Left ventricle myocardium inferior (tissue), 1 donor: ENCODE results near the gene MAGEA2. TPM values are rescaled to one million over a fixed set of nuclear protein-coding genes. Genes with fewer than 3 reads are reported as not detected.
"Not testable (repeated sequence)": the region's sequence is repeated elsewhere in the genome, so short reads cannot be mapped to it uniquely, and the experiment has no call there.

Experiments used
- DNase-seq: peaks from one replicate; pipeline ENCODE4 v3.0.0-alpha.2; 2020
- H3K27ac ChIP-seq: fragments of 200-600 bp; replicated peaks from 2 replicates; pipeline ENCODE4 v1.8.0; 2021
- H3K27me3 ChIP-seq: fragments of 200-600 bp; 2 replicates; pipeline ENCODE4 v1.8.0; 2021; ENCODE audit warnings: low read depth
- H3K36me3 ChIP-seq: fragments of 200-600 bp; 2 replicates; pipeline ENCODE4 v1.8.0; 2021
- H3K4me1 ChIP-seq: fragments of 200-600 bp; 2 replicates; pipeline ENCODE4 v1.8.0; 2021
- H3K4me3 ChIP-seq: fragments of 200-600 bp; 2 replicates; pipeline ENCODE4 v1.8.0; 2021; ENCODE audit warnings: mild to moderate bottlenecking, moderate library complexity
- H3K9me3 ChIP-seq: fragments of 200-600 bp; replicated peaks from 2 replicates; pipeline ENCODE4 v1.8.0; 2021
- intact Hi-C: fragments of 100-400 bp; cut with micrococcal nuclease; formaldehyde crosslinking; loops from one replicate; pipeline ENCODE4 v1.11.0; 2022
- total RNA-seq: library from RNA; stranded (reverse); fragmentation: NEBNext Ultra II Directional; extraction: Animal tissue kit (Norgen Biotek cat#: 25700); gene quantifications from one replicate; pipeline ENCODE4 v1.2.1, GENCODE V29; 2021
- TF ChIP-seq, protein P1 (sequence below): fragments of 200-600 bp; IDR thresholded peaks from 2 replicates; pipeline ENCODE4 v1.8.0; 2021; ENCODE audit warnings: antibody characterized with exemption, mild to moderate bottlenecking, borderline replicate concordance
- donor health status: DM: no; HTN: yes; CAD: no; lungs with severe emphysema.

Gene MAGEA2
- total RNA-seq, 1 donor from 2014 or later = not detected

GRCh38 chrX:152738560-152738959 lies 15.1 kb downstream of the MAGEA2 start:
- H3K27me3 ChIP-seq = no peaks in the 10 kb centered on the region
- H3K27ac ChIP-seq = no peak overlapping the region
- no peaks in the 10 kb centered on the region for H3K4me1 ChIP-seq
- no peaks in the 10 kb centered on the region for H3K9me3 ChIP-seq
- H3K4me3 ChIP-seq = no peak overlapping the region
- TF ChIP-seq, protein P1, sequence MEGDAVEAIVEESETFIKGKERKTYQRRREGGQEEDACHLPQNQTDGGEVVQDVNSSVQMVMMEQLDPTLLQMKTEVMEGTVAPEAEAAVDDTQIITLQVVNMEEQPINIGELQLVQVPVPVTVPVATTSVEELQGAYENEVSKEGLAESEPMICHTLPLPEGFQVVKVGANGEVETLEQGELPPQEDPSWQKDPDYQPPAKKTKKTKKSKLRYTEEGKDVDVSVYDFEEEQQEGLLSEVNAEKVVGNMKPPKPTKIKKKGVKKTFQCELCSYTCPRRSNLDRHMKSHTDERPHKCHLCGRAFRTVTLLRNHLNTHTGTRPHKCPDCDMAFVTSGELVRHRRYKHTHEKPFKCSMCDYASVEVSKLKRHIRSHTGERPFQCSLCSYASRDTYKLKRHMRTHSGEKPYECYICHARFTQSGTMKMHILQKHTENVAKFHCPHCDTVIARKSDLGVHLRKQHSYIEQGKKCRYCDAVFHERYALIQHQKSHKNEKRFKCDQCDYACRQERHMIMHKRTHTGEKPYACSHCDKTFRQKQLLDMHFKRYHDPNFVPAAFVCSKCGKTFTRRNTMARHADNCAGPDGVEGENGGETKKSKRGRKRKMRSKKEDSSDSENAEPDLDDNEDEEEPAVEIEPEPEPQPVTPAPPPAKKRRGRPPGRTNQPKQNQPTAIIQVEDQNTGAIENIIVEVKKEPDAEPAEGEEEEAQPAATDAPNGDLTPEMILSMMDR = no peak
- no peak for DNase-seq
- no peaks in the 10 kb centered on the region for H3K36me3 ChIP-seq
- intact Hi-C loops = no loop called here

- H3K4me3 ChIP-seq, DNase-seq, H3K27me3 ChIP-seq, H3K4me1 ChIP-seq, H3K9me3 ChIP-seq, H3K27ac ChIP-seq, H3K36me3 ChIP-seq, intact Hi-C loops: not testable (repeated sequence)
Observed at GRCh38 chrX:152736528-152736927, 17.1 kb downstream of the MAGEA2 start.

DNA sequence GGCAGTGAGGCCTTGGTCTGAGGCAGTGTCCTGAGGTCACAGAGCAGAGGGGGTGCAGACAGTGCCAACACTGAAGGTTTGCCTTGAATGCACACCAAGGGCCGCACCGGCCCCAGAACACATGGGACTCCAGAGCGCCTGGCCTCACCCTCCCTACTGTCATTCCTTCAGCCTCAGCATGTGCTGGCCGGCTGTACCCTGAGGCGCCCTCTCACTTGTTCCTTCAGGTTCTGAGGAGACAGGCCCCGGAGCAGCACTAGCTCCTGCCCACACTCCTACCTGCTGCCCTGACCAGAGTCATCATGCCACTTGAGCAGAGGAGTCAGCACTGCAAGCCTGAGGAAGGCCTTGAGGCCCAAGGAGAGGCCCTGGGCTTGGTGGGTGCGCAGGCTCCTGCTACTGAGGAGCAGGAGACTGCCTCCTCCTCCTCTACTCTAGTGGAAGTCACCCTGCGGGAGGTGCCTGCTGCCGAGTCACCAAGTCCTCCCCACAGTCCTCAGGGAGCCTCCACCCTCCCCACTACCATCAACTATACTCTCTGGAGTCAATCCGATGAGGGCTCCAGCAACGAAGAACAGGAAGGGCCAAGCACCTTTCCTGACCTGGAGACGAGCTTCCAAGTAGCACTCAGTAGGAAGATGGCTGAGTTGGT lies 17.7 kb downstream of the MAGEA2 start:
- TF ChIP-seq, protein P1 = no peak
- H3K27me3 ChIP-seq = no peaks in the 10 kb centered on the region
- H3K9me3 ChIP-seq = no peaks in the 10 kb centered on the region
- H3K27ac ChIP-seq = no peak overlapping the region
- no peak overlapping the region for H3K4me3 ChIP-seq
- no peaks in the 10 kb centered on the region for H3K36me3 ChIP-seq
- DNase-seq = no peak
- no peaks in the 10 kb centered on the region for H3K4me1 ChIP-seq
- intact Hi-C loops = no loop called here

DNA sequence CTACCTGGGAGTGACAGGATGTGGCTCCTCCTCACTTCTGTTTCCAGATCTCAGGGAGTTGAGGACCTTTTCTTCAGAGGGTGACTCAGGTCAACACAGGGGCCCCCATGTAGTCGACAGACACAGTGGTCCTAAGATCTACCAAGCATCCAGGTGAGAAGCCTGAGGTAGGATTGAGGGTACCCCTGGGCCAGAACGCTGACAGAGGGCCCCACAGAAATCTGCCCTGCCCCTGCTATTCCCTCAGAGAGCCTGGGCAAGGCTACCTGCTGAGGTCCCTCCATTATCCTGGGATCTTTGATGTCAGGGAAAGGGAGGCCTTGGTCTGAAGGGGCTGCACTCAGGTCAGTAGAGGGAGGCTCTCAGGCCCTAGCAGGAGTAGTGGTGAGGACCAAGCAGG lies 18.5 kb downstream of the MAGEA2 start:
- DNase-seq = no peak
- H3K27me3 ChIP-seq = no peaks in the 10 kb centered on the region
- no peaks in the 10 kb centered on the region for H3K9me3 ChIP-seq
- H3K4me1 ChIP-seq = no peaks in the 10 kb centered on the region
- TF ChIP-seq, protein P1 = no peak
- no peak overlapping the region for H3K4me3 ChIP-seq
- H3K36me3 ChIP-seq = no peaks in the 10 kb centered on the region
- H3K27ac ChIP-seq = no peak overlapping the region
- intact Hi-C loops = no loop called here

- H3K27ac ChIP-seq, H3K4me1 ChIP-seq, DNase-seq, H3K27me3 ChIP-seq, H3K4me3 ChIP-seq, H3K36me3 ChIP-seq, intact Hi-C loops, H3K9me3 ChIP-seq: not testable (repeated sequence)
Observed at GRCh38 chrX:152734143-152734858, 19.3 kb downstream of the MAGEA2 start.

DNA sequence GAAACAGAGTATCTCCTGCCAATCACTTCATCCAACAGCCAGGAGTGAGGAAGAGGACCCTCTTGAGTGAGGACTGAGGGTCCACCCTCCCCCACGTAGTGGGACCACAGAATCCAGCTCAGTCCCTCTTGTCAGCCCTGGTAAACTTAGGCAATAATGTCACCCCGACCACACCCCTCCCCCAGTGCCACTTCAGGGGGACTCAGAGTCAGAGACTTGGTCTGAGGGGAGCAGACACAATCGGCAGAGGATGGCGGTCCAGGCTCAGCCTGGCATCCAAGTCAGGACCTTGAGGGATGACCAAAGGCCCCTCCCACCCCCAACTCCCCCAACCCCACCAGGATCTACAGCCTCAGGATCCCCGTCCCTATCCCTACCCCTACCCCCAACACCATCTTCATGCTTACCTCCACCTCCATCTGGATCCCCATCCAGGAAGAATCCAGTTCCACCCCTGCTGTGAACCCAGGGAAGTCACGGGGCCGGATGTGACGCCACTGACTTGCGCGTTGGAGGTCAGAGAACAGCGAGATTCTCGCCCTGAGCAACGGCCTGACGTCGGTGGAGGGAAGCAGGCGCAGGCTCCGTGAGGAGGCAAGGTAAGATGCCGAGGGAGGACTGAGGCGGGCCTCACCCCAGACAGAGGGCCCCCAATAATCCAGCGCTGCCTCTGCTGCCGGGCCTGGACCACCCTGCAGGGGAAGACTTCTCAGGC lies 20.2 kb downstream of the MAGEA2 start, which contains the start of the genes CSAG1 and MAGEA12:
Gene CSAG1 (minus strand): TSS at position 461 of the 715 bp plus-strand sequence. CDS start 1,261 bp downstream, outside the sequence.
Gene MAGEA12 (plus strand): TSS at position 497 of the 715 bp plus-strand sequence. CDS start 2,405 bp downstream, outside the sequence.
- TF ChIP-seq, protein P1 = no peak
- no peaks in the 10 kb centered on the region for H3K9me3 ChIP-seq
- no peaks in the 10 kb centered on the region for H3K4me1 ChIP-seq
- no peak for DNase-seq
- H3K27ac ChIP-seq = no peak within 1 kb of the TSS
- H3K36me3 ChIP-seq = no peaks in the 10 kb centered on the region
- no peak within 1 kb of the TSS for H3K4me3 ChIP-seq
- intact Hi-C loops = no loop called here
- no peaks in the 10 kb centered on the region for H3K27me3 ChIP-seq
